ENCODE measurements around the gene CIBAR2.

GRCh38 chr16:85092309-85092708 lies 20.0 kb downstream of the CIBAR2 start:
- no peak for TF ChIP-seq CTCF (IDR thresholded peaks at IDR 0.05)
- TF ChIP-seq POLR2A (IDR thresholded peaks at IDR 0.05), result no peak
